MV-4-11 (cell line): ENCODE measurements around the gene STAT1.
"Not testable (repeated sequence)": the region's sequence is repeated elsewhere in the genome, so short reads cannot be mapped to it uniquely, and the experiment has no call there.

Experiments used
- DNase-seq: peaks from one replicate; lab custom pipeline; 2025; lab: John Stamatoyannopoulos, UW

STAT1 gene

DNA sequence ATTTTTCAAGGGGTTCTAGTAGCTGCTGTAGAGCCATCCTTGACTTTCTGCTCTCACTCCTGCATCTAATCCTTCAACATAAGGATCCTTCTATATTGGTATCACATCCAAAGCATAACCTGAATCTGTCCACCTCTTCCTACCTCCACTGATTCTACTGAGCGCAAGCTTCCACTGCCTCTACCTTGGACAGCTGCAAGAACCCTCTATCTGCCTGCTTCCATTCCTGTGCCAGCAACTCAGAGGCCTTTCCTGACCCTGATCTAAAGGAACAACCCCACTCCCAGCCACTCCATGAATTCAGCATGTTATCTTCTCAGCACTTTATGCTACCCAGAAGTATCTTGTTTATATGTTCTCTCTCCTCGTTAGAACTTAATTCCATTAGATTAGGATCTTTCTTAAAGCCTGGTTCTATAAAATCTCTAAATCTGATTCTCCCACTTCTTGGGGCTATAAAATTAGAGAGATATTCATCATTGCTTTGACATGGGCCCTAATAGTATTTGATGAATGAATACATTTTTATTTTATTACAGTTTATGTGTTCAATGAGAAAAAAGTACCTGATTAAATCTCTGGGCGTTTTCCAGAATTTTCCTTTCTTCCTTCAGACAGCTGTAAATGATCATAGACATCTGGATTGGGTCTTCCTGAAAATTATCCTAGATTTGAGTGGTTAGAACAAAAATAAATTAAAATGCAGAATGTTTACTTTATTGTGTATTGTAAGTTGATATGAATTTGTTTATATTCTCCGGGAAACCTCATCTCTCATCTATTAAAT lies 6.8 kb downstream of the STAT1 start:
- DNase-seq = no peak

DNA sequence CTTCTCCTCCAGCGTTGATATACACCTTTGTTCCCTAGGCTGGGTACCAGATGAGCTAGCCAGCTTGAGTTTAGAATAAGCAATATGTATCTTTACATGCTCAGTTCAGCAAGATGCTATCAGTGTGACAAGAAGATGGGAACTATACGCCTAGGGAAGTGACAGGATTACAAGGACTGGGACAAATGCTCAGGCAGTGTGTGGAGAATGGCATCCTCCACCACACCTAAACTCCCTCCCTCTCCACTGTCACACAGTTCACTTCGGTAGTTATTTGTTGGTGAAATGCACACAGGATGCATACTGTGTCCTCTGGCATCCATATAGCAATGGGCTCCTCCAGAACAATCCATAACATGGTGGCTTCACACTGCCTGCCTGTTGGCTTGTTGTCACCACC lies 7.7 kb downstream of the STAT1 start:
- DNase-seq = no peak

DNA sequence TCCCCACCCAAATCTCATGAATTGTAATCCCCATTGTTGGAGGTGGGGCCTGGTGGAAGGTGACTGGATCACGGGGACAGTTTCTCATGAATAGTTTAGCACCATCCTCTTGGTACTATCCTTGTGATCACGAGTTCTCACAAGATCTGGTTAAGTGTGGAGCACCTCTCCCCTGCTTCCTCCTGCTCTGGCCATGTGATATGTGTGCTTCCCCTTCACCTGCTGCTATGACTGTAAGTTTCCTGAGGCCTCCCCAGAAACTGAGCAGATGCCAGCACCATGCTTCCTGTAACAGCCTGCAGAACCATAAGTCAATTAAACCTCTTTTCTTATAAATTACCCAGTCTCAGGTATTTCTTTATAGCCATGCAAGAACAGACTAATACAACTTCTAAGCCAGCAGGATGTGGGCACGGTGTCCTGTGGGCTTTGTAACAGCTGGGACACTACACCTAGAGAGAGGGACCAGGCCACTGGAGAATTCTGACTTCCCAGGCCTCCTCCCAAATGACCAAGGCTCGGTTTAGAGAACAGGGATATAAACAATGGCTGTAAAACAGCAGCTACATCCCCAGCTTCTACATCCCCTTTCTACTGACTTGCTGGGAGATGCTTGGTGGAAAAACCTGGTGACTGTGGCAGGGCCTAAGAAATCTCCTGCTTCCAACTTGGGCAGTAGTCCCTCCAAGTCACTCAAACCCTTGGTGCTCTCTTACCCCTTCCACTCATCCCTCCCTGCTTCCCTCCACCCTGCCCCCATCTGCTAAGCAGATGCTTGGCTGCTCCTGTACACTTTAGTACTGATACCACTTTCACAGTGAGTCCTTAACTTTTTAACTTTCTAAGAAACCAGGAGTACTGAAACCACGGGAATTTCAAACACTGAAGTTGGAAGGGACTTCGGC lies 10.3 kb downstream of the STAT1 start:
- DNase-seq = no peak

DNA sequence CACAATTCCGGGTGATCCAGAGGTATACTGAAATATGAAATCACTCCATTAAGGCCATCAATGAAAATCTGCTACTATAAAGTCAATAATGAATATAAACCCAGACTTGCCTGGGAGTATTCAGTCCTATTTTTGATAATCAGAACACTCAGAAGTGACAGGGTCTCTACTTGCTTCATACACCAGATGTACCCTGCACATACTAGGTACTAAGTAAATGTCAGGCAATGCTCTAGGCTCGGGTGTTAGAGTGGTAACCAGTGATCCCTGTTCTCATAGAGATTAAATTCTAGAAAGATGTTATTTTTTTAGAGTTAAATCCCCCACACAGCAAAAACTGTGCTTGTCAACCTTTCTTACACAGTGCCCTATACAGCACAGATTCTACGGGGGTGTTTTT lies 12.3 kb downstream of the STAT1 start:
- DNase-seq = no peak

DNA sequence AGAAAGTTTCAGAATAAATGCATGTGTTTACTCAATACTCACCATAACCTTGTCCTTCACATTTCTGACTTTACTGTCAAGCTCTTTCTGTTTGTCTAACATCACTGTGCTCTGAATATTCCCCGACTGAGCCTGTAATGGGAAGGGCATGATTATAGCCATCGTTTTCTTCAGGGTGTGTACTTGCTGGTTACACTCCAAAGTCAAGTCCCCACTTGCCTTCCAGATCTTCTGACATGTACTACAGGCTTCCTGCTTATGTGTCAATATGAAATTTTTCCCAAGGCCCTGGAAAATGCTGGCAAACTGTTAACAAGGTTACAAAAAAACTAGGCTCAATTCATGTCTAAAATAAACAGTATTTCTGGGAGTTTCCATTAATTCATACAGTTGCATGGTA lies 12.9 kb downstream of the STAT1 start:
- no peak for DNase-seq

DNA sequence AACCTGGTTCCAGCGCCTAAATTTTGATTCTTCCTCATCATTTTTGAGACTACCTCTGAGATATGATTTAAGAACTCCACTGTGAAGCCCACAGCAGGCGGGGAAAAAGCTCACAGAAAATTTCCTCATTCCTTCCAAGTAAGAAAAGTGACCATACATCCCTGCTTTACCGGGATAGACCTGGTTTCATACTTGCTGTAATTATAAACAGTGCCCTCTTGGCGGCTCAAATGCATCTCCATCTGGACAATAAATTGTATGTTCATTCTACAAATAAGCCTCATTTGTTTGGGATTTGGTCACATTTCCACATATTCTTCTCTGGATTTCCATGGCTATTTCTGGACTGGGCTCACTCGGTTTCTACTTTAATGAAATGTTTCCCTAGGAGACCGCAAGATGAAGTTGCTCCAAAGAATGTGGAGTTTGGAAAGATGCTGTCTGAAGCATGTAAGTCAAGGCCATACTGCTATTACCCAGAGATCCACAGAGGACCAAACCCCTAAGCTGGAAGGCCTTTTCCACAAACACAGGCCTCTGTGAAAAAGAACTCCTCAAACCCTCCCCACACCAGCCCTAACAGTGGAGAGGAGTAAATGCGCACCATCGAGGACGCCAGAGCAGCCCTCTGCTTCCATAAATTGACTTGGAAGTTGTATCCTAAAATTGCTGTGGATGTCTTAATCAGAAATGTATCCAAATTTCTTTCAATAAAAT lies 13.9 kb downstream of the STAT1 start:
- DNase-seq = no peak

DNA sequence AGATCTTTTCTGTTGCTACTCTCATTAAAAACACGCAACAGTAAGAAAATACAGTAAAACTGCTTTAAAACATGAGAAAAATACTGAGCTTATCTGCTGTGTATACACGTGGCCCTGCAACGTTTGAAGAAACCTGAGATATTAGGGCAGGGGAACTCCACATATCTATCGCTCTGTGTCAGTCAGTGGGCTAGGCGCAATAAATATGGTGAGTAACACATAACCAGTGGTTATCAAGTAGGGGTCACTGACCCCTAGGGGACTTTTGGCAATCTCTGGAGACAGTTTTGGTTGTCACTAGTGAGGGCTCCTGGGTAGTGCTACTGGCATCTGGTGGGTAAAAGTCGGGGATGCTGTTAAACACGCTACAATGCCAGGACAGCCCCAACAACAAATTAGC lies 14.9 kb downstream of the STAT1 start:
- DNase-seq = no peak

DNA sequence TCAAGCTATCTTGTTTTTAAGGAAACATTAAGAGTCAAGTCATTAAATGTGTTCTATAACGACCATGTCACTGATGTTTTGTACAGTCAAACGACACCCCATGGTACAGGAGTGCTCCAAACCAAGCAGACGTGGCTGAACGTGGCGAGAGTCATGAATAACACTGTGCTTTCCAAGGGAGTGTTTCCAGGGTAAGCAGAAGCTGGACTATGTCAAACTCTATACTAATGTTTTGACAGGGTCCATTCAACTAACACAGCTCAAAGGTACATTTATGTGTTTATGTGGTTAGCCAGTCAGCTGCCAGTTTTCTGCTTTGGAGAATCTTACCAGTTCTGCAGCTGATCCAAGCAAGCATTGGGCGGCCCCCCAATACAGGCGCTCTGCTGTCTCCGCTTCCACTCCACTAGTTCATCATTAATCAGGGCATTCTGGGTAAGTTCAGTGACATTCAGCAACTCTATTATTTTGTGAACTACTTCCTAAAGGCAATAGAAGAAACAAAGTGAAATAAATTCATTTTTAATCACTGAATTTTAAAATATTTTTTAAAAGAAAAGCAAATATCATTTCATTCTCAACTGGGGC lies 16.4 kb downstream of the STAT1 start:
- no peak for DNase-seq

DNA sequence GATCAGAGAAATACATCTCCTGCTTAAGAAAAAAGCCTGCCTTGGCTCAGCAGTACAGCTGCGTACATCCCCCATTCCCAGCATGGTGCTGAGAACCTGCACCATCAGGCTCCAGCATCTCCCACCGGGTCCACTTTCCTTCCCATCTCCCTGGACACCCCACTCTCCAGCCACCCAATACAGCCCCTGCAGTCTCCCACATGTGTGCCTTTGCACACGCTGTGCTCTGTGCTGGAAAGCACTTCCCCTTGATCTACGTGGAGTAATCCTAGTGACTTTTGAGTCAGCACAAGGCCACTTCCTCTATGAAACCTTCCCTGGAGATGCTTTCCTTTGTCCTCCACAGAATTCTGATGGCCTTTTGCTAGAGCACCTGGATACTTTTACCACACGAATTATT lies 17.0 kb downstream of the STAT1 start:
- peak; percentile 88 for DNase-seq

DNA sequence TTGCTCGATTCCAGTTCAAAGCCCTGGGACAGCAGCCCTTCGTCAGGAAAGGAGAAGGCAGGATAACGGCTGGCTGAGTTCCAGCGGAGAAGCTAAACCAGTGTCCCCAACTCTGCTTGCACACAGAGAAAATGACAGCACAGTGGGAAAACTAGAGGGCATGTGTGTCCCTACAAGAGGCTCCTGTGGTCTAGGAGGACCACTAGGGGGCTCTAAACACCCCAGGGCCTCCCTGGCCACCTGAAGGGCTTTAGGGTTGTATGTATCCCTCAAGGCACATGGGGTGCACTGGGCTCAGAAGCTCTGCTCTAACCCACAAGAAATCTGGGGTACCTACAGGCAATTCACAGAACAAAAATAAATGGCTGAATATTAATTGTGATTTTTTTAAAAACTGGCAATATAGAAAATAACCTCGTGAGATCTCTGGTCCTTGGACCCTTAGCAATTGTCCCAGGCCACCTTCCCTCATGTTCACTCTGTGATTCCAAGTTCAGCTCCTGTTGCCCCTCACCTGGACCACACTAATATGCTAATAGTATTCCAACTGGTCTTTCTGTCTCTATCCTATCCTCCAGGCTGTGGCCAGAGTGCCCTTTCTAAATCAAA lies 17.5 kb downstream of the STAT1 start:
- peak; percentile 10 for DNase-seq

DNA sequence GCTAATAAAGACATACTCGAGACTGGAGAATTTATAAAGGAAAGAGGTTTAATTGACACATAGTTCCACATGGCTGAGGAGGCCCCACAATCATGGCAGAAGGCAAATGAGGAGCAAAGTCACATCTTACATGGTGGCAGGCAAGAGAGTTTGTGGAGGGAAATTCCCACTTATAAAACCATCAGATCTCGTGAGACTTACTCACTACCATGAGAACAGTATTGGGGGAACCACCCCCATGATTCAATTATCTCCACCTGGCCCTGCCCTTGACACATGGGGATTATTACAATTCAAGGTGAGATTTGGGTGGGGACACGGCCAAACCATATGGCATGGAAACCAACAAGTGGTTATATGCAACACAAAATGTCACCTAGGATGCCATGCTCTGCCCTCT lies 18.7 kb downstream of the STAT1 start:
- DNase-seq = not testable (repeated sequence)

DNA sequence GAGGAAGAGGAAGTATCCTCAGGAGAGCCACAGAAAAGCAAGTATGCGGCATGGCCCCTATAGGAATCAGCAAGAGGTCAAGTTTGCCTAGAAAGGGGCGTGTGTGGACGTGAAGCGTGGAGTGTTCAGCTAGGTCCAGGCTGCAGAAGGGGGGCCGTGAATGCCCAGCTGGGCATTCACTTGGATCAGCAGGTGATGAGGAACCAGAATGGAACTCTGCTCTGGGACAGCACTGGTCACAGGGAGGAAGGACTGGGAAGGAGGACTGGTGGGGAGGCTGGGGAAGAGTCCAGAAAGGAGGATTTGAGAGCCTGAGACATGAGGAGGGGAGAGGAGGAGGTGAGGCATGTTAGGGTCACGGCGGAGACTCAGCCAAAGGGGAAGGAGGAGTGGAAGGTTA lies 19.8 kb downstream of the STAT1 start:
- DNase-seq = no peak

DNA sequence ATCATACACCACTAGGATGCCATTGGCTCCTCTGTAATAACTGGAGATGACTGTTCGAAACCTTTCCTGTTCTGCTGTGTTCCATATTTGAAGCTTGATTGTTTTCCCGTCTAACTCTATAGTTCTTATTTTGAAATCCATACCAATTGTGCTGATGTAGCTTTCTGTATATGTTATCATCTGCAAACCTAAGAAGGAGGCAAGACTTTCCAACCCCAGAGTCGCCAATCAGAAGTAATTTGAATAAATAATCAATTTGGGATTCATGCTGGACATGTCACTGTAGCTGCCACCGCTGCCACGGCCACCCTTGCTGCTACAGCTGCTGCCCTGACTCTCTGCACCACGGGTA lies 20.7 kb downstream of the STAT1 start:
- no peak for DNase-seq

DNA sequence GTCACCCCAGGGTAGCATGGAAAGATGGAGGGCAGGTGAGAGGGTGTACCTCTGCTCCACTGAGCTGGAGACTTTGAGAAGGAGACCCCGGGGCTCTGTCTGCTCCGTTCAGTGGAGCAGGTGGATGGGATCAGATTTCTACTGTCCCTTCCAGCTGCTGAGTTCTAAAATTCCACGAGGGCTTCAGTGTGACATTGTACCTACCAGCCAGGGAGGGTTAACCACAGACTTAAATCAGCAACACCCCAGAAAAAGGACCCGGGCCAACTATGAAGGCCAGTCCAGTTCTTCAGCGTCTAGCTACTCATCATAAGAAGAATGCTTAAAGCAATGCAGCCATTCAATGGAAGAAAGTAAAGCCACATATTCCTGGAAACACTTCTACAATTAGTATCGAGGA lies 23.8 kb downstream of the STAT1 start:
- no peak for DNase-seq

DNA sequence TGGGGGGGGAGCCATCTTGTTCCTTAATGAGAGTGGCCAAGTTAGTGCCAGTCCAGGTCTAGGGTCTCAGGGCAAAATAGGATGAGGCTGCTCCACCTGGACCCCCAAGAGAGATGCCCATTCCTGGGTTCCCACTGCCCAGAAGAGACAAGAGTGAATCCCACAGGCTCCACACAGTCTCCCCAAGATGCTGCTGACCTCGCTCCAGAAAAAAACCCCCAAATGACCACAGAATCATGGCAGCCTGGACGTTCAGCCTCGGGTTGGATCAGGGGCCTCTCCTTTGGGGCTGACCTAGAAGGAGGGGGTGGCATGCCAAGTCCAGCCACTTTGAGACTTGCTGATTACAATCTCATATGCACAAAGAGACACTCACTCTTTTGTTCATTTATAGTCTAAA lies 25.1 kb downstream of the STAT1 start:
- no peak for DNase-seq

DNA sequence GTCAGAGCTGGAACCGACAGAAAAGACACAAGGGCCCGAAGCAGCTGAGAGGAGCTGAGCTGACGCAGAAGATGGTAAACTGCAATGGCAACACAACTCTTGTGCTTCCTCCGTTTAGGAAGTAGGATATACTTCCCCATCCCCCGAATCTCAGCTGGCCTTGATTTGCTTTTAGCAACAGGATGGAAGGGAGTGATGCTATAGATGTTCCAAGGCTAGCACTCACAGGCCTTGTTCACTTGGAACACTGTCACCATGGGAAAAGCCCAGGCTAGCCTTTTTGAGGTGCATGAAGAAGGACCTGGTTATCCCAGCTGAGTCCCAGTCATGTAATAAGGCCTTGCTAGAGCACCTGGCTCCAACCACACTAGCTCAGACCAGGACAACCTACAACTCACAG lies 26.0 kb downstream of the STAT1 start:
- no peak for DNase-seq

DNA sequence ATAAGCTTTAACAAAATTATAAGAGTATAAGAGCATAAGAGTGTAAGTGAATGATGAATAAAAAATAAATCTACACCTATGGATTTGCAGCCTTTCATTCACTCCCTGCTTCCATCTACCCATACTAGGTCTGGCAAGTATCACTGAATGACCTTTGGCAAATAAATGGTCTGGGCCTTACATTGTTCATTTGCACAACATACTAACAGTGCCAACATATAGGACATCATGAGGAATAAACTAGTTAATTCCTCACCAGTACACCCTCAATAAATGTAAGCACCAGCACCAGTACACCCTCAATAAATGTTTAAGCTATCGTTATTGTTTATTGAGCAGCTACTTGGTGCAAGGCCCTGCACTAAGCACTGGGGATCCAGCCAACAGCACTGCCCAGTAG lies 26.9 kb downstream of the STAT1 start:
- no peak for DNase-seq

DNA sequence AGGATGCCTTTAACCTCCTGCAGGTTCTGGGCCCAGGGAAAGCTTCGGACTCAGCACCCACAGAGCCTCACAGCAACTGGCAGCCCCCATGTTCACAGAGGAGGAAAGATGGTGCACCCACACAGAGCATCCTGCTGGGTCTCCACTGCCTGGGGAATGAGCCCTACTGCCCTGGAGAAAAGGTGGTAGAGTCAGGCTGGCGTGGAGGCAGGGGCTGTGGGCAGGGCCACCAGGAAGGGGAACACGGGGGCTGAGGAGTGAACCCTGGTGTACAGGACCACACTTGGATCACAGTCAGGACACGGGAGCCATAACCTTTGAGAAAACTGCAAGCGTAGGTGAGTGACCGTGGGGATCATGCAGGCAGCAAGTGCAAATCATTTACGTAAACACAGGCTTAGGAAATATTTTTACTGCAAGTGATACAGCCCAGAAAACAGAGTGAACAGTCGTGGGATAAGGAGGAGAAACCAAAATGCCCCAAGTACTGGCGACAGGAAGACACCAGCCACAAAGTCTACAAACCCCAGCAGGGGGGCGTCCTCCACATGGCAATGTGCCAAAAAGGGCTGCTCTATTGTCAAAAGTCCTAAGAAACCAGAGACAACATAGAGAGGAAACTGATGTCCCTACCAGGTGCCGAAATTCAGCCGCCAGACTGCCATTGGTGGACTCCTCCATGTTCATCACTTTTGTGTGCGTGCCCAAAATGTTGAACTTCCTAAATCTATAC lies 27.6 kb downstream of the STAT1 start:
- DNase-seq = no peak

DNA sequence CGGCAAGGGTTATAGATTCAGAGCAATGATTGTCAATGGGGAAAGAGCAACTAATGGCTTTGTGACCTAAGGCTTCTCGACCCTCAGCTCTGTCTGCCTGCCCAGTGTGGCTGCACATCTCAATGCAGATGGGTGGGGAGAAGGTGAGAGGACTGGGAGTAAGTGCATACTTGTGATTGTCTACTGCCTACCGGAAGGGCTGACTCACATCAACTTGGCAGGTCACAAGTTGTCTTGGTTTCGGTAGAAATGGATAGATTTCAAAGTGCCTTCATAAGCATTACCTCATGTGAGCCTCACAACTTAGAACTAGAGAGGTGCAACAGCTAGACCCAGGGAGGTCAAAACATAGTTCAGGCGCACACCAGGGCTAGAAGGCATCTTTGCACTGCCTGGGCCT lies 29.4 kb downstream of the STAT1 start:
- no peak for DNase-seq

DNA sequence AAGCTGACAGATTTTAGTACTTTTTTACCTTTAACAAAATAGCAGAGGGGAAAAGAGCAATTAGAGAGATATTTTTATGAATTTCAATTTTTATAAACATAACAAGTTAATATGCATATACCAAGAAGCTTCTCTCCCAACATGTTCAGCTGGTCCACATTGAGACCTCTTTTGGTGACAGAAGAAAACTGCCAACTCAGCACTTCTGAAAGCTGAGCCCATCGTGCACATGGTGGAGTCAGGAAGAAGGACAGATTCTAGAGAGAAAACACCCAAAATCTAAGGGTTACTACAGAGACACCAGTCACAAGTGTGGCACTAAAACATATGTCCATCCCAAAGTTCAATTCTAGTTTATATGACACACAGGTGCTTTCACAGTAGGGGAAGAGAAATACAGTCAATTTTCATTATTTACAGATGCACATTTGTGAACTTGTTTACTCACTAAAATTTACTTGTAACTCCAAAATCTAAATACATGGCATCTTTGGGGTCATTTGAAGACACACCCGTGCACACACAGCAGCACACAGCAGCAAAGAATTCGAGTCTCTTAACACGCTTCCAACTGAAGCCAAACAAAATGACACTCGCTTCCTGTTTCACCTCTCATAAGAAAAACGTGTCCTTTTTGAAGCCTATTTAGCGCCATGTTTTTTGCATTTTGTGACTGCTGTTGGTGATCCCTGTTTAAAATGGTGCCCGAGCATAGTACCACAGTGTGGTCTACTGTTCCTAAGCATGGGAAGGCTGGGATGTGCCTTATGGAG lies 31.5 kb downstream of the STAT1 start:
- no peak for DNase-seq

DNA sequence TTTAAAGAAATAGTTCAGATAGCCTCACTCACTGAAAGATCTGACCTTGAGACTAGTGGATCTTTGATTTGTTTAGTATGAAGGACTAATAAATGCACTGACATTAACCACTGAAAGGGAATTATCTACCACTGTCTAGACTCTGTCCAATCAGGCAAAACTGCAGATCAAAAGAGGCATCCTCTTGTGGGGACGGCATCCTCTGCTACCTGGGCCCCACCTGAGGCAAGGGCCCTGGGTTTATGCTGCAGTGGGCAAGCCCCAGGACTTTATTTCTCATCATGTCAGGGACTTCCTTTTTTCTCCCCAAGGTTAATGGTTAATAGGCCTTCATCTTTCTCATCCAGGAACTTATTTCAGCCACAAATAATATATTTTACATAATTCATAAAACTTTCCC lies 32.2 kb downstream of the STAT1 start:
- DNase-seq = no peak
